AG09319 (cell line): ENCODE data around the gene SCYGR1.

ENCODE experiments used
- DNase-seq: peaks from one replicate; pipeline ENCODE4 v3.0.0-alpha.2; 2010; ENCODE audit warnings: low read depth; ENCODE audit errors: extremely low read depth
- TF ChIP-seq, protein P1 (sequence below): IDR thresholded peaks from 2 replicates; pipeline ENCODE4 v1.5.1; 2011; ENCODE audit warnings: low read depth, mild to moderate bottlenecking, inconsistent platforms, low read length, moderate library complexity

SCYGR1 gene

GRCh38 chr2:227349989-227350612 is 37.6 kb downstream of the SCYGR1 start:
- DNase-seq, result no peak

DNA sequence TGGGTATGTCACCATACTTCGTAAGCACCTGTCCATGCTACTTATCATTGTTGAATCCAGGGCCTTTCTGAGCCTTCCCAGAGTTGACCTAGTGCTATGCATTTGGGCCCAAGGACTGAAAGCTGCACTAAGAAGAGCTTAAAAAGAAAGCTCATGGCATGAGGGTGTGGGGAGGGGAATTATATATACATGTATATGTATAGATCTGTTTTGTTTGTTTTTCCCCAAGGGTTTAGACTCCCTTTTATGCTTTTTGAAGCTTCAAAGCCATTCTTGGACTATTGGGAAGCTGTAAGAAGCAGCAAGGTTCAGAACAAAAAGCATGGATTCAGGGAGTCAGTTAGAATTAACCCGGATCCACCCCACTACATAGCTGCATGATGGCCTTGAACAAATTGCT is 39.4 kb downstream of the SCYGR1 start:
- no peak for DNase-seq
- TF ChIP-seq, protein P1, sequence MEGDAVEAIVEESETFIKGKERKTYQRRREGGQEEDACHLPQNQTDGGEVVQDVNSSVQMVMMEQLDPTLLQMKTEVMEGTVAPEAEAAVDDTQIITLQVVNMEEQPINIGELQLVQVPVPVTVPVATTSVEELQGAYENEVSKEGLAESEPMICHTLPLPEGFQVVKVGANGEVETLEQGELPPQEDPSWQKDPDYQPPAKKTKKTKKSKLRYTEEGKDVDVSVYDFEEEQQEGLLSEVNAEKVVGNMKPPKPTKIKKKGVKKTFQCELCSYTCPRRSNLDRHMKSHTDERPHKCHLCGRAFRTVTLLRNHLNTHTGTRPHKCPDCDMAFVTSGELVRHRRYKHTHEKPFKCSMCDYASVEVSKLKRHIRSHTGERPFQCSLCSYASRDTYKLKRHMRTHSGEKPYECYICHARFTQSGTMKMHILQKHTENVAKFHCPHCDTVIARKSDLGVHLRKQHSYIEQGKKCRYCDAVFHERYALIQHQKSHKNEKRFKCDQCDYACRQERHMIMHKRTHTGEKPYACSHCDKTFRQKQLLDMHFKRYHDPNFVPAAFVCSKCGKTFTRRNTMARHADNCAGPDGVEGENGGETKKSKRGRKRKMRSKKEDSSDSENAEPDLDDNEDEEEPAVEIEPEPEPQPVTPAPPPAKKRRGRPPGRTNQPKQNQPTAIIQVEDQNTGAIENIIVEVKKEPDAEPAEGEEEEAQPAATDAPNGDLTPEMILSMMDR, result no peak

More at GRCh38 chr2:227349989-227350612, 37.6 kb downstream of the SCYGR1 start:
- TF ChIP-seq, protein P1, result no peak

DNA sequence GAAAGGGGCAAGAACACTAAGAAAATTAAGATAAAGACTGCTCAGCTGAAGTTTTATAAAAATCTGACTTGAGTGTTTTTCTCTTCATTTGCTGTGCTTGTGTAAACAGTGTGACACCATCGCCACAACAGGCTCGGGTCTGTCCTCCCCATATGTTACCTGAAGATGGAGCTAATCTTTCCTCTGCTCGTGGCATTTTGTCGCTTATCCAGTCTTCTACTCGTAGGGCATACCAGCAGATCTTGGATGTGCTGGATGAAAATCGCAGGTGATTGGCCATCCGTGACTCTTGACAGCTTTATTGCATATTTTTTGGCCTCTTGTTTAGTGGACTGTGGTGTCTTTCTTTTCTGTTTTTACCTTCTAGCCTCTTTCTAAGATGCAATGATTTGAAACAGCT is 40.6 kb downstream of the SCYGR1 start:
- DNase-seq, result no peak
- TF ChIP-seq, protein P1, result no peak

GRCh38 chr2:227344231-227344630 is 43.5 kb downstream of the SCYGR1 start:
- TF ChIP-seq, protein P1, result no peak

DNA sequence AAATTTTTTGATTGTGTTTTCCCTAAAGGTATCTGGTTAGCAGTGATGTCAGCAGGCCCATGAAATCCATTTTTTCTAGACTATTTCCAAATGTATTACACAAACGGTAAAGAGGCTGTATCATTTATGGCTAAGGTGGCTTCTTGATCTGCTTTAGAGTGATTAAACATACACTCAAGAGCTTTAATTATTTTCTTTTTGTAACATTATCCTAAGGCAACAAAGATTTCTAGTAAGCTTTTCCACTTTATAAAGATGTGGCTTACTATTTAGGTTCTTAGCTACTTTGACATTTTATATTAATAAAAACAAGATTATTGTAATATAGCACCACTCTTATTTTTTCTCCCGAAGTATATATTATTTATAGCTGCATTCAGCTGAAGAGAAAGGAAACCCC is 46.2 kb downstream of the SCYGR1 start:
- DNase-seq, result no peak
- TF ChIP-seq, protein P1, result no peak

More at GRCh38 chr2:227344231-227344630, 43.5 kb downstream of the SCYGR1 start:
- no peak for DNase-seq

- DNase-seq, result no peak
- TF ChIP-seq, protein P1, result no peak
Measured at GRCh38 chr2:227340106-227340505, 47.6 kb downstream of the SCYGR1 start.

DNA sequence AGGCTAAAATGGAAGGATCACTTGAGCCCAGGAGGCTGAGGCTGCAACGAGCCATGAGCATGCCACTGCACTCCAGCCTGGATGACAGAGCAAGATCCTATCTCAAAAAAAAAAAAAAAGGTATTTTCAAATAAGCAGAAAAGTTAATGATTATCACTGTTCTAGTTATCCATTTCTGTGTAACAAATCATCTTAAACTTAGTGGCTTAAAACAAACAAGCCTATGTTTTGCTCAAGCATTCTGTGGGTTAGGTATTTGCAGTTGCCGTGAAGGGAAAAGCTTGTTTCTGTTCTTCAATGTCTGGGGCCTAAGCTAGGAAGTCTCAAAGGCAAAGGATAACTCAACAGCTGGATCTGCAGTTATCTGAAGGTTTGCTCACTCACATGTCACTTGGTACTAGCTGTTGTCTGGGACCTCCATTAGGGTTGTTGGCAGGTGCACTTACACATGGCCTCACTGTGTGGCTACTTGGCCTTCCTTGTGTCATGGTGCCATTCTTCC is 48.6 kb downstream of the SCYGR1 start:
- TF ChIP-seq, protein P1, result no peak
- no peak for DNase-seq
